GM21367 (cell line): Measurements from ENCODE around the gene KRT38.
"Not testable (repeated sequence)": the region's sequence is repeated elsewhere in the genome, so short reads cannot be mapped to it uniquely, and the experiment has no call there.

Experiments used
- ATAC-seq: cut with Tn5 transposase; IDR thresholded peaks from one replicate; pipeline ENCODE4 v1.9.1; 2021; ENCODE audit not compliant: unreplicated experiment

KRT38 gene

DNA sequence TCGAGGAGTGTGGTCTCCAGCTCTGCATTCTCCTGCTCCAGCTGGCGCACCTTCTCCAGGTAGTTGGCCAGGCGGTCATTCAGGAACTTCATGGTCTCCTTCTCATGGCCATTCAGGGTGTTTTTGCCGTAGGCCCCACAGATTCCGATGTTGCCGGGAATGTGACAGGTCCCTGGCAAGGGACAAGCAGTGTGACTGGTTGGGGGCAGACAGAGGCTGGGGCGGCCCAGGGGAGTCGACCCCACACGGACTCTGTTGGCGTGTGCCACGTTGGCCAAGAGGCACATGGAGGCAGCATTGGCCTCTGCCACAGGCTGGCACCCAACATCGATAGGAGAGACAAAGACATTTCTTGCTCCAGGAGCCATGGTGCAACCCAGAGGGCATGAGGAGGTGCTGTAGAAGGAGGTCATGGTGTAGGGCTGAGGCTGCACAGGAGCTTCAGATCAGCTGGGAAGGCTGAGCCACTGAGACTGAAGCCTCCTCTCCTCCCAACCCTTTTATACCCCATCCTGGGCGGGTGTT, 16.6 kb downstream of the KRT38 start, which contains the start of gene KRT37:
TSS of gene KRT37 (minus strand) at position 475 of the 525 bp plus-strand sequence. CDS start at position 413, 62 bp downstream.
- no peak for ATAC-seq

DNA sequence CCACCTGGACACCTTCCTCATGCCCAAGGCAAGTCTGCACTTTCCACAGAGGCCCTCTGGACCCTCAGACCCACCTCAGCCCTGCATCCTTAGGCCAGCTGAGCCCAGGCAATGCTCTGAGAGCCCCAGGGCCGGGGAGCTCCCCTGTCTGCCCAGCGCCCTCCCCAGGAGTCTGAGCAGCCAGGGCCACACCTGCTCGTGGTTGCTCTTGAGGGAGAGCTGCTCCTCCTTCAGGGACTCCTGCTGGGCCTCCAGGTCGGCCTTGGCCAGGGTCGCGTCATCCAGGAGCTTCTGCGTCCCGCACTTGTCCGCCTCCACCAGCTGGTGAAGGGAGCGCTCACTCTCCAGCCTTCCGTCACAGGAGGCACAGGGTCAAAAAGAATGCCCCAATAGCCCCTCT, 18.2 kb downstream of the KRT38 start:
- ATAC-seq: not testable (repeated sequence)

DNA sequence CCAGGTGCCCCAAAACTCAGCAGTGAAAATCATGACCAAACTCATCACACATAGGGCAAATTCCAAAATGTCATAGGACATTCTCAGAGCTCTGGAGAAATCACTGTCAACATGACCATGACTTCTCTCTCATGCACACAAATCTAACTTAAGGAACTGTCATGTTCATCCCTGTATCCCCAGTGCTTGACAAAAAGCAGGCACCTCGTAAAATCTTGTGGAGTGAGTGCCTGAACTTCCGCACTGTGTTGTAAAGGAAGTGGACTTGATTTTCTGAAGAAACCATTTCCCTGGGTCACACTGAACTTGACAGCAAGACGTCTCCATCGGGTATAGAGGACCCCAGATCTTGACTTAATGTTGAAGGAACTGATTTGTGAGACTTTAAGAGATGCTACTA, 19.2 kb downstream of the KRT38 start:
- ATAC-seq: no peak

DNA sequence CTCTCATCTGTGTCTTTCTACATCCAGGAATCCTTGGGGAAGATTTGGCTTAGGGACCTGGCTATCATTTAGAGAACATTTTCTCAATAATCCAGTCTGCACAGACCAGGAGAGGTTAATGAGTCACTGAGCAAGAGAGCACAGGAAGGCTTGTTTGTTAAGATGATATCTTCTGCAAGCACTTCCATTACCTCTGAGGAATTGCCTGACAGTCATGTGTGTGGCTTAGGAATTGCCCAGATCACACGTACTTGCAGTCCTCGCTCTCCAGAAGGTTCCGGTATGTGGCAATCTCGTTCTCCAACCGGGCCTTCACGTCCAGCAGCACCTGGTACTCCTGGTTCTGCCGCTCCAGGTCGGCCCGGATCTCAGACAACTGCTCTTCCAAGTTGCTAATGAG, 19.7 kb downstream of the KRT38 start:
- ATAC-seq: no peak

DNA sequence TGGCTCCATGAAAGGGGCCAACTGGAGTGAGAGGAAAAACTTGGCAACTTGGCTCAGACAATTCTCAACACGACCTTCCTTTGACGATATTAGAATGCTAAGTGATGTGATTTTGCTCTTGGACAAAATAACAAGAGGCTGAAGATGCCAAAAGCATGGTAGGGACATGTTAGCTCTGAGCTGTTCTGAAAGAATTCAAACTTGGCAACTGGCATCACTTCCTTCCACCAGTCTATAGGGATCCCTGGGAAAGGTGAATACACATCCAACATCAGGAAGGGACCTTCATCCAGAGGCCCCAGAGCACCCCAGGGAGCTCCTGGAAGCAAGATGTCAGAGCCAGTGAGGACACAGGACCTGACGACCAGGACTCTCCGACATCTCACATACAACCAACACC, 20.6 kb downstream of the KRT38 start:
- ATAC-seq: no peak

DNA sequence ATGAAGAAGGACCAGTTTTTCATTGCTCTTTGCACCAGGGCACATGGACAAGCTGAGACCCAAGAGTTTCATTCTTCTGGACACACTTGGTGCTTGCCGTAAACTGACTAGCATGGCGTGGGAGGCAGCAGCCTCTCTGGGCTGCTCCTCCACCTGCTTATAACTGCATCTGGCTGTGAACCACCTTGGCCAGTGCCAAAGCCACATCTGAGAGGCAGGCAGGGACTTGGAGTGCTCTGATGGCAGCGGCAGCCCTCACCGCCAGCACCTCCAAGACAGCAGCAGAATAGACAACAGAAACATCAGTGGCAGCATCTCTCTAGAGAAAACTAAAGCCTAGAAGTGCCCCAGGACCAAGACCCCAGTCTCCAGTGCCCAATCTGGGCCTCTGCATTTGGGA, 21.1 kb downstream of the KRT38 start:
- no peak for ATAC-seq

DNA sequence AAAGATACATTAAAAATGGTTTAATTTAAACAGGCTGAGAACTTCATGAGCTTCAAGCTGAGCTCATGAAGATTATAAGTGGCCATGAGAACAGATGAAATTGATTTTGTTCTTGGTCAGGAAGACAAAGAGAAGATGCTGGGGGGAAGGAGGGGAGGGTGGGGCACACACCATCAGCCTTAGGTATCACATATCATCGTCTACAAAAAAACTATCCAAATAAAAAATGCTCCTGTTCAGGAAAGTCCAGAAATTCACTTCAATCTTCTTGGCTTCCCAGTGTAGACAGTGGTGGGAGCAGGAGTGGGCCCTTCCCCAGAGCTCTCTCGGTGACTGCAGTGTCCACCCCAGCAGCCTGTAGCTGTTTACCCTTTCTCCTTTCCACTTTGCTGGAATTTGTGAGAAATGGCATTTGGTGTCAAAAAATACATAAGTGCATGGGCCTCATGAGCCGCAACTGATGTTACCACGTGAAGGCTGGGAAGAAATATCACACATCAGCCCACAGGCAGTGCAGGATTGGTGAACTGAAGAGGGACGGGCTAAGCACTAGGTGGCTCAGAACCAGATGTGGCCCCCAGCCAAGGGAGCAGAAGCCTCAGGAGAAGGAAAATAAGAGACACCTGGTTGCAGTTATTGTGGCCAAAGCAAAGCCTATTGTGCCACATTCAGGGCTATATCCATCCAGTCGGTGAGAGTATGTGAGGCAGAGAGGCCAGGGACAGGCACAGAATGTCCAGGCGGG, 22.5 kb downstream of the KRT38 start:
- no peak for ATAC-seq

DNA sequence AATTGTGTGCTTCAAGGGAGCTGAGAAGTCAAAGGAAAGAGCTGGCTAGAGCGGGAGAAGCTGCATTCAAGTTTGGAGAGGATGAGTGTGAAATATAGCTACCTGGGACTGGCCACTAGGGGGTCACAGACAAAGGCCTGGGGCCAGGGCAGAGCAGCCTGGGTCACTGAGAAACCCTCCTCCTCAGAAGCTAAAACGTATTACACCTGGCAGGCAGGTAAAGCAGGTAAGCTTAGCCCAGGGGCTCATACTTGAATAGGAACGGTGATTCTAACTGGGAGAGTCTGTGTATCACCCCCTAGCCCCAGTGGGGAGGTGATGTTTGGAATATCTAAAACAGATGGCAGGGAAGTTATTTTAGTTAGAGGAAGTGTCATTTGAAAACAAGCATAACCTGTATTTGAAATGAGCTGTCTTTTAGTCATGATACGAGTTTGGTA, 23.2 kb downstream of the KRT38 start:
- ATAC-seq: no peak

DNA sequence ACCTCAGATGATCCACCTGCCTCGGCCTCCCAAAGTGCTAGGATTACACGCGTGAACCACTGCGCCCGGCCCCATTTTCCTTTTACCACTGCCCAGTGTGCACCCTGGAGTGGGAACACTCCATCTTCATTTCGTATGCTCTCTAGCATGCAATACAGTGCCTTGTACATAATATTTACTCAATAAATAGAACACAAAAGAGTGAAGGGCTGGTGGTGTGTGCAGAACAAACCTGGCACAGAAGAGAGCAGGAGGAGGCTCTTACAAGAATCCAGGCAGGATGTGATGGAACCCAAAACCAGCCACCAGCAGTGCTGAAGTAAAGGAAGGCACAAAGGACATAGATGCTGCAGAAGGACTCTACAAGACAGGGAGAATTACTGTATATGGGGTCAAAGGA, 23.7 kb downstream of the KRT38 start:
- no peak for ATAC-seq

DNA sequence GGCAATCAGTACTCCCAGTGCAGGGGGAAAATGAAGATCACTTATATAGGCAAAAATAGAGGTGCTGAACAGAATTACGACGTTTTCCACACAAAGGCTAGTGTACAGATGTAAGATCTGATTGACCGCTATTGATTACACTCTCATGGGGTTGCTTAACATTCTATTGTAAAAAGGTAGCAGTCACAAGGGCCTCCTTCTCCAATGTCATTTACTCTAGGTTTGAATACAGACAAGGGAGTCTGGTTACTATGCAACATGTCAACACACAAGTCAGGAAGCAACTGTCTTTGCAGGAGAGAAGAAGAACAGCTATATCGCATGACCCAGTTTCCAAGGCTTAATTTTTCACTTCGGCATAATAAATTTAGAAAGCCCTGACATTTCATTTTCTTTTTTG, 24.3 kb downstream of the KRT38 start:
- no peak for ATAC-seq

DNA sequence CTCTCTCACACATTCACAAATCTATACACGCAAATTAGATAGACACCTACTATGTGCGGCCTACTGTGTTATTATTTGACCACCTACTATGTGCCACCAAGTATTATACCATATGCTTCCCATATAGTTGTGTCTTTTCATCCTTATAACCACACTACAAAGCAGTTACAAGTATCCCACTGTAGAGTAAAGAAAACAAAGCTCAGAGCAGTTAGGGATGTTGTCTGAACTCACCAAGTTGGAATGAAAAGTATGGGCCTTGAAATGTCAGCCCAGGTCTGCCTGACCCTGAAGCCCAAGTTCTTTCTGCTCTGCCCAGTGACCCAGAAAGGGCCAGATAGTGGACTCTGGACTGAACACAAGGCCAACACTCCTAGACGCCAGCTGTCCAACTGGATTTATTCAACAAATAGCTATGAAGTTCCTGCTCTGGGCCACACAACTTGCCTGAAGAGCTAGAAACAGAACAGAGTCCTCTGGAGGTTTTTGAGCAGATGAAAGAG, 24.9 kb downstream of the KRT38 start:
- no peak for ATAC-seq

DNA sequence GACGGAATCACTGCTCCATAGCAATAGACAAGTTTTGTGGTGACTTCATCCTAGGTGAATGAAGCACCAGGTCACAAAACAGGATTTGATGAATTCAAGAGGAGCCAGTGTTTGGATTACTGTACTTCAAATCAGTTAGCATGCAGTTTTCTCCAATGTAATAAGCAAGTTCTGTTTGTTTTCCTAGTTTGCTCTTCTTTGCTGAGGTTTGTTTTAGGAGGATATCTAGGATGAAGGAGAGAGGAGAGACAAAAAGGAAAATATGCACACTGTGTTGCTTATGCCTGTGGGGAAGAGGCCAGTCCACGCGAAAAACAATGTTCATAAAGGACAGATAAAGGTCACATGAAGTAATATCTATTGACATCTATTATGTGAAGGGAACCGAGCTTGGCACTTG, 25.4 kb downstream of the KRT38 start:
- no peak for ATAC-seq

DNA sequence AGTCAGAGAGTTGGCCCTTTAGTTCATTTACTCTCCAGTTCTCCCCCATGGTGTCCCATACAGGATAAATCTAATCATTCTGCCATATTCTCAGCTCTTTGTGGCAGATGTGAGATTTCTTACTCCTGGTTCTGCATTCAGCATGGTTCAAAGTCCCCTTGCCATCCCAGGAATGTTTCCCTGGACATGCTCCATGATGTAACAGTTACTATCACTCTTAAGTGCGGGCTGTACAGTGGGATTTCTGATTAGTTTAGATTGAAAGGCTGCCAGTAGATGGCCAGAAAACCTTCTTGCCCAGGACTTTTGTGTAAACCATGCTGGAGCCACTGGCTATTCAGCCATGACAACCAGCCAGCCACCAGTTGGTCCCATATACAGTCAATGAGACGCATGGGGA, 26.8 kb downstream of the KRT38 start:
- ATAC-seq: no peak

DNA sequence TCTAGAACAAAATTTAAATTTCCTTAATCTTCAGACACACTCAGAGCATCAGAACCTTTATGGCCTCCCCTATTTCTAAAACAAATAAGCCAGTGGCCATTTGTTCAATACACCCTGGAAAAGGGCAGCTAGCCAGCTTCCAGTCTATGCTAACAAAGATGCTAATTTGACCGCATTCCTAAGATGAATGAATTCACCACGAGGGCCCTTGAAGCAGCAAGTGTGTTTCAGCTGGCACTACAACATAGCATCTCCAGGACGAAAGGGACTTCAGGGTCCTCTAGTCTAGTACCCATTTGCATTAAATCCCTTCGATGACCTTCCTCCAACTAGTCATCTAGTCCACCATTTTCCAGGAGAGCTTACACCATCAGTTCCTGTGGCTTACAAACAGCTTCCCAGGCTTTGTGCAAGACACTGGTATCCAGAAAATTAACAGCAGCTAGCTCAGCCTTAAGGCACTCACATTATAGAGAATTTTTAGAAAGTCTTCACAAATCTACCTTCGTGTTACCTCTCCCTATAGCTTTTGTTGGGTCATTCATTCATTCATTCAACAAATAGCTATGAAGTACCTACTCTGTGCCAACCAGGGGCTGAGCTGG, 27.3 kb downstream of the KRT38 start:
- no peak for ATAC-seq

DNA sequence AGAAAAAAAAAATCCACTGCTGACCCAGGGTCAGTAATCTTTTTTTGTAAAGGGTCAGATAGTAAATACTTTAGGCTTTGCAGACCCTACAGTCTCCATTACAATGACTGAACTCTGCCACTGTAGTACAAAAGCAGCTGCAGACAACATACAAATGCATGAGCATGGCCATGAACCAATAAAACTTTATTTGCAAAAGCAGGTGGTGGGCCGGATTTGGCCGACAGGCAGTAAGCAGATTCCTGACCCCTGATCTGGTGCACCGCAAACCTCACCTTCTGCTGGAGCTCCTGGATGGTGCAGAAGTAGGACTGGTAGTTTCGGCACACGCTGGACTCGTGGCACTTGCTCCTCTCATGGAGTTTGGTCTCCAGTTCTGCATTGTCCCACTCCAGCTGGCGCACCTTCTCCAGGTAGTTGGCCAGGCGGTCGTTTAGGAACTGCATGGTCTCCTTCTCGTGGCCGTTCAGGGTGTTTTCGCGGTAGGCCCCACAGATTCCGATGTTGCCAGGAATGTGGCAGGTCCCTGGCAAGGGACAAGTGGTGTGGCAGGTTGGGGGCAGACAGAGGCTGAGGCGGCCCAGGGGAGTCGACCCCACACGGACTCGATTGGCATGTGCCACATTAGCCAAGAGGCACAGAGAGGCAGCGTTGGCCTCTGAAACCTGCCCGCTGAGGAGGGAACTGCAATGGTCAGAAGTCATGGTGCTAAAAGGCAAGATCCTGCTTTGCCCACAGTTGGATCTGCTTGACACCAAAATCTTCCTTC, 29.5 kb downstream of the KRT38 start:
- no peak for ATAC-seq

DNA sequence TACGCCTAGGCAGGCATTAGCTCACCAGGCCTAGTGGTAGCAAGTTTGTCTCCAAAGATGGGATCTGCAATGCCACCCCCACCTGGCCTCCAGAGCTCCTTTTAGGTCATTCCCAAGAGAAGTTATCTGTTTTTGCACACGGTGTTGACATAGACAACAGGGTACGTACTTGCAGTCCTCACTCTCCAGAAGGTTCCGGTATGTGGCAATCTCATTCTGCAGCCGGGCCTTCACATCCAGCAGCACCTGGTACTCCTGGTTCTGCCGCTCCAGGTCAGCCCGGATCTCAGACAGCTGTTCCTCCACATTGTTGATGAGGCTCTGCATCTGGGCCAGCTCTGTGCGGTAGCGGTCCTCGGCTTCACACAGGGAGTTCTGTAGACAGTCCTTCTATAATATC, 33.6 kb downstream of the KRT38 start:
- no peak for ATAC-seq

DNA sequence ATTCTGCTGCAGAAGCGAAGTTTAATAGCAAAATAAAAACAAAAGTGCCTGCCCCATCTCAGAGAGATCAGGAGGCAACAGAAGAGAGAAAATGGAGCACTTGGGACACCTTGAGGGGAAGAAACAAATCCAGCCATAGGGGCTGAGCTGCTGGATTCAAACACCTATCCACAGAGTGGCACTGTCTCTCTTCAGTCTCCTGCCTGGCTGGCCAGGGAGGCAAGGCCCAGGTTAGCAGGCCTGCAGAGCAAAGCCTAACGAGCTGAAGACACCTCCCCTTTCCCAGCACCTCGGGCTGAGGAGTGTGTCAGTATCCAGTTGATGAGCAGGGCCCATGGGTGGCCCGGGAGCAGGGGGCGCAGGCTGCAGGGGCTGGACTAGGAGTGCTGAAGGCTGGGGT, 34.6 kb downstream of the KRT38 start:
- no peak for ATAC-seq

DNA sequence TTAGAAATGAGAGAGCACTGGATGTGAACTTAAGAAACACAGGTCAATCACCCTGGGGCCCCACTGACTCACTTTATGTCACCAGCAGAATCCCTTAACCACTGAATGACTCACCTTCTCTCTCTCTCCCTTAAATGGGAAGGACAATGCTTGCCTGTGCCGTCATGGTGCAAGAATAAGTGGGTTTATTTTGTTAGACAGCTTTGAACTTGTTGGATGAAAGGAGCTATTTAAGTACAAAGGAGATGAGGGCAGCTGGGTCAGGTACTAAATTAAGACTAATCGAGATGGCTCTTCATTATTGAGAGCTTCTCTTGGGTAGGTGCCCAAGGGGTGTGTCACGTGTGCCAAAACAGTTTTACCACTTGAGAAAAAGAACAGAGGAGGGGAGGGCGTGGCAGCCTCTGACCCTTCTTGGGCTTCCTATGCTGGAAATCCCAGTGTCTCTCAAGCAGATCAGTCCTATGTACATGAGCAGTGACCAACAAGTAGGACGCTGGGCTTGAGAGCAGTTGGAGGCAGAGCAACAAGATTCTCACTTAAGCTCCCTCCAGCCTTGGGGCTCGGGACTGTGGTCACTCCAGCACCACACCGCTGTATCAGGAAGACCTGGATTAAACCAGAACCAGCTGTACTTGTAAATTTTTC, 36.6 kb downstream of the KRT38 start:
- no peak for ATAC-seq

DNA sequence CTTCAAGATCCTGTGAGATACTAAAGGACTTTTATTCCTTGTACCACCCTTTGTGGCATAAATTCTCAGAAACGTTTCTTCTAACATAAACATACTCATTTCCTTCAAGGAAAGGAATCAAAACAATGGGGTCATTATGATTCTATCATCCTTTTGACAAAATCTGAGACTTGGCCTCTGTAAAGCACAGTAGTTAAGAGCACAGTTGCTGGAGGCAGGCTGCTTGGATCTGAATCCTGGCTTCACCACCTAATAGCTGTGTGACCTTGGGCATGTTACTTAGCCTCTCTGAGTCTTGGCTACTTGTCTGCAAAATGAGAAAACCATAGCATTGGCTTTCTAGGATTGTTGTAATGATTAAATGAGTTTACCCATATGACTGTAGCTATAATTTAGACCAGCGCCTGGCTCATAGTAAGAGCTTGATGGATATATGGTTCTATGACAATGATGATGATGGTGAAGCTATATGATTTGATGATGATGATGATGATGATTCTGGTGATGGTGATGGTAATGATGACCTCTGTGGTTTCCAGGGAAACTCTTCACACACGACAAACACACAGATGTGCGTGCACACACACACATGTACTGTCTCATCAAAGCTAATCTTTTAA, 37.3 kb downstream of the KRT38 start:
- ATAC-seq: no peak

DNA sequence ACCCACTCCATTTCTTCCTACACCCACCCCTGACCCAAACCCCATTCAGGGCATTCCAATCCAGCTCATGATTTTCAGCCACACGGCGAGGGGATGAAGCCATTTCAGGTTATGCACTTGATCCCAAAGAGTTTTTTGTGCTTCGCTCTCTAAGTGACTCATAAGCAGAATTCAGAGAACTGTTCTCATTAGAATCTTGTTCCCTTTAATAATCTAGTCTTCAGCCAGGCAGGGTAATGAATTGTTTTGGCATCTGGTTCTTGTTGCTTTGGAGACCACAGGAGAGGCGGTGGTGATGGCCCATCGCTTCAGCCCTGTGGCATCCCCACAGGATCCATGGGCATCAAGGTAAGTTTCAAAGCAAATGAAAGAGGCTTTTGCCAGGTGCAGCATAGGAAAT, 38.6 kb downstream of the KRT38 start:
- ATAC-seq: no peak
